K562 (cell line): ENCODE results near the gene HAGHL. TPM values are rescaled to one million over a fixed set of nuclear protein-coding genes. Genes with fewer than 3 reads are reported as not detected.

Experiments used
- ATAC-seq: fragments of 200-7000 bp; cut with Tn5 transposase; 3 replicates; pipeline ENCODE4 v1.9.1; 2020; ENCODE audit warnings: moderate library complexity
- BruUV-seq: library from RNA; stranded (reverse); fragments of 400-500 nt; replicated peaks from 2 replicates; lab custom pipeline; 2021; lab: Mats Ljungman, UMichigan
- CTCF ChIA-PET: fragments of 300-600 bp; formaldehyde crosslinking; extraction: SDS; loops from one replicate; lab custom pipeline; 2021; ENCODE audit warnings: low intra/inter-chr PET ratio; lab: Yijun Ruan, JAX
- POLR2A ChIA-PET: fragments of 300-600, 350-650 bp; sonication (Branson Sonifier 250); formaldehyde crosslinking; extraction: SDS; loops from one replicate; lab custom pipeline; 2021; ENCODE audit warnings: antibody characterized with exemption, inconsistent platforms; lab: Yijun Ruan, JAX
- DNase-seq, 4 experiments: peaks; one replicate each; pipeline versions ENCODE4 v3.0.0 to v3.0.0-alpha.2; 2011 to 2018; ENCODE audit warnings: low spot score in 3 of 4, mixed read lengths in 3 of 4; ENCODE audit errors: extremely low read depth in 1 of 4
- FAIRE-seq: peaks from 2 replicates; lab custom pipeline; 2011; peaks lifted over from hg19 to GRCh38; lab: Jason Lieb, UNC
- H2AFZ ChIP-seq: 2 replicates; pipeline ENCODE4 v1.6.0; 2011; ENCODE audit warnings: low read depth, low read length, control low read depth, inconsistent platforms
- H3K27ac ChIP-seq: fragments of 200-600 bp; 3 replicates; pipeline ENCODE4 v1.8.0; 2011; ENCODE audit warnings: low read depth, mild to moderate bottlenecking, control low read depth, inconsistent platforms, low read length, moderate library complexity, mixed read lengths; ENCODE audit errors: extremely low read depth
- H3K27me3 ChIP-seq, 2 experiments: fragments of 300-600 bp in 1 of 2; 2 replicates in 1 of 2; 3 replicates in 1 of 2; pipeline versions ENCODE4 v1.6.0 to v1.8.0; 2011; ENCODE audit warnings: inconsistent platforms in 2 of 2, low read length in 2 of 2, mild to moderate bottlenecking in 1 of 2, mixed read lengths in 1 of 2, moderate library complexity in 1 of 2; ENCODE audit not compliant: control insufficient read depth in 2 of 2, insufficient read depth in 2 of 2
- H3K36me3 ChIP-seq: fragments of 300-600 bp; 3 replicates; pipeline ENCODE4 v1.8.0; 2011; ENCODE audit warnings: mild to moderate bottlenecking, low read length, inconsistent platforms; ENCODE audit not compliant: control insufficient read depth, insufficient read depth
- H3K4me1 ChIP-seq, 2 experiments: fragments of 200-600 bp in 1 of 2; replicated peaks in 1 of 2; 2 replicates in 1 of 2; 3 replicates in 1 of 2; pipeline versions ENCODE4 v1.5.1 to v1.8.0; 2011; ENCODE audit warnings: inconsistent platforms in 2 of 2, low read length in 2 of 2, mild to moderate bottlenecking in 1 of 2, mixed read lengths in 1 of 2, moderate library complexity in 1 of 2; ENCODE audit not compliant: control insufficient read depth in 2 of 2, insufficient read depth in 2 of 2
- H3K4me2 ChIP-seq: 2 replicates; pipeline ENCODE4 v1.6.1; 2011; ENCODE audit warnings: low read length, control low read depth, inconsistent platforms, mixed read lengths; ENCODE audit not compliant: insufficient read depth
- H3K4me3 ChIP-seq: fragments of 200-600 bp; sonication (generic), shearing (Covaris generic); 2 replicates; pipeline ENCODE4 v1.5.1; 2016; ENCODE audit warnings: control low read depth, inconsistent platforms
- H3K79me2 ChIP-seq: fragments of 200-600 bp; 3 replicates; pipeline ENCODE4 v1.8.0; 2011; ENCODE audit warnings: low read length, inconsistent platforms; ENCODE audit not compliant: control insufficient read depth, insufficient read depth
- H3K9ac ChIP-seq, 2 experiments: 2 replicates each; pipeline versions ENCODE4 v1.6.0 to v1.6.1; 2011; ENCODE audit warnings: low read depth in 2 of 2, low read length in 2 of 2, control low read depth in 1 of 2, inconsistent platforms in 1 of 2, mild to moderate bottlenecking in 1 of 2, mixed read lengths in 1 of 2; ENCODE audit not compliant: insufficient read depth in 1 of 2
- H3K9me1 ChIP-seq: one replicate; pipeline ENCODE4 v1.6.0; 2011; ENCODE audit warnings: inconsistent platforms, mild to moderate bottlenecking, low read length, moderate library complexity; ENCODE audit not compliant: control insufficient read depth, insufficient read depth
- H3K9me3 ChIP-seq: replicated peaks from 2 replicates; pipeline ENCODE4 v1.5.1; 2011; ENCODE audit warnings: low read depth, low read length, inconsistent platforms; ENCODE audit not compliant: control insufficient read depth, insufficient read depth
- H4K20me1 ChIP-seq: replicated peaks from 2 replicates; pipeline ENCODE4 v1.6.1; 2011; ENCODE audit warnings: low read length, inconsistent platforms, mixed read lengths; ENCODE audit not compliant: control insufficient read depth, insufficient read depth
- BRCA1 ChIP-seq, 2 experiments: fragments of 450-650 bp in 1 of 2; sonication (generic) in 1 of 2; formaldehyde crosslinking in 1 of 2; IDR thresholded peaks; 2 replicates each; pipeline versions ENCODE4 v1.5.0 to v1.6.1; 2017 to 2020; ENCODE audit warnings: mild to moderate bottlenecking in 1 of 2, missing genetic modification reagents in 1 of 2
- OTX1 ChIP-seq: fragments of 450-650 bp; formaldehyde crosslinking; IDR thresholded peaks from 2 replicates; pipeline ENCODE4 v1.4.0; 2022; ENCODE audit warnings: mild to moderate bottlenecking
- PTRF ChIP-seq: fragments of 450-650 bp; IDR thresholded peaks from 2 replicates; pipeline ENCODE4 v1.6.1; 2016; ENCODE audit warnings: mild to moderate bottlenecking, missing genetic modification characterization, missing compliant biosample characterization
- WGBS: fragments of 100-300 bp; shearing (Covaris generic); methylation state at CpG from one replicate; pipeline ENCODE4 v1.1.6; 2016; ENCODE audit warnings: low coverage, mixed read lengths; ENCODE audit not compliant: insufficient coverage; ENCODE audit errors: missing lambda C conversion rate; 5-methylcytosine and 5-hydroxymethylcytosine counted together
- in situ Hi-C: fragments of 300-500 bp; cut with MboI; formaldehyde crosslinking; loops from 4 replicates; pipeline ENCODE4 v1.15.0; 2018; ENCODE audit warnings: inconsistent platforms, mixed read lengths
- intact Hi-C: fragments of 100-400 bp; cut with micrococcal nuclease; formaldehyde crosslinking; loops from 2 replicates; pipeline ENCODE4 v1.14.2; 2022
- polyA plus RNA-seq, 8 experiments: library from polyadenylated mRNA; depleted of rRNA in 4 of 8; stranded (reverse) in 5 of 8; unstranded in 3 of 8; fragments of >200 nt; fragmentation: Nextera tagmentation in 2 of 8; fragmentation: Illumina TruSeq in 1 of 8; extraction: Ambion mirVana in 2 of 8; extraction: Trizol in 1 of 8; gene quantifications; 2 replicates each; pipeline versions ENCODE4 v1.2.1 to v1.2.3, GENCODE V29; 2011 to 2014; ENCODE audit warnings: inconsistent platforms in 1 of 8, missing spikeins in 1 of 8
- total RNA-seq, 7 experiments: library from RNA; depleted of rRNA in 6 of 7; stranded (reverse); fragments of >200 nt in 6 of 7; fragmentation: Illumina TruSeq in 2 of 7; extraction: Trizol in 2 of 7; gene quantifications; 2 replicates each; pipeline versions ENCODE4 v1.2.1 to v1.2.3, GENCODE V29; 2011 to 2021; ENCODE audit warnings: low replicate concordance in 1 of 7
- TF ChIP-seq, protein P1 (sequence below): sonication (generic); formaldehyde crosslinking; IDR thresholded peaks from 2 replicates; pipeline ENCODE4 v1.9.0; 2022; ENCODE audit warnings: mild to moderate bottlenecking, missing genetic modification reagents
- TF ChIP-seq, protein P2 (sequence below): sonication (generic); IDR thresholded peaks from 2 replicates; pipeline ENCODE4 v1.6.1; 2016
- TF ChIP-seq, protein P3 (sequence below): fragments of 450-650 bp; formaldehyde crosslinking; conservative IDR thresholded peaks from 2 replicates; pipeline ENCODE4 v1.4.0; 2022; ENCODE audit warnings: mild to moderate bottlenecking, missing genetic modification characterization

The HAGHL gene
- total and polyA plus RNA-seq, 9 of the 15 experiments (the other 6 are each of a cell fraction or from before 2014, with no cell fraction given): 0.31 to 83.4 (median 20.7) TPM

DNA sequence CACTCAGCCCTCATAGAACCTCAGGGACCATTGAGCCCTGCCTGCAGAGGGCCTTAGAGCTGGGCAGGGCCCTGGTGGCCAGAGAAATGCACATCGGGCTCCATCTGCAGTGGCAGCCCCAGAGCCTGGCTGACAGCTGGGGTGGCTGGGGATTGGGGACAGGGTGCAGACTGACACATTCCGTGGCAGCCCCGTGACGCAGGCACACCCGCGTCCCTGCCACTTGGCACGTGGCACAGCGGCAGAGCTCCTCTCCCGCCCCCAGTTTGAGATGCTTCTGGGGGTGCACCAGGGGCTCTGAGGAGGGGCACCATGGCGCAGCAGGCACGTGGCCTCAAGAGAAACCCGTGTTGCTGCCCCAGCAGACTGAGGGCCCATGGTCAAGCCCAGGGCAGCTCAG lies 23.5 kb upstream of the HAGHL start:
- POLR2A ChIA-PET: interaction anchor here (0.6 to 1.4 kb wide), 3 partner anchors 17 to 107 kb away, joined by 3 to 5 read pairs (median 3); partner anchors contain the start of genes ANTKMT and CIAO3
- peak overlapping the region in 1 of 2 experiments; percentile 22; a peak in 1 of 4 replicates for H3K9ac ChIP-seq
- WGBS: 44% methylated on average over 12 of the region's 12 CpGs
- H3K4me2 ChIP-seq: no peak overlapping the region
- TF ChIP-seq PTRF (tag): no peak
- TF ChIP-seq, protein P1, sequence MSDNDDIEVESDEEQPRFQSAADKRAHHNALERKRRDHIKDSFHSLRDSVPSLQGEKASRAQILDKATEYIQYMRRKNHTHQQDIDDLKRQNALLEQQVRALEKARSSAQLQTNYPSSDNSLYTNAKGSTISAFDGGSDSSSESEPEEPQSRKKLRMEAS (CRISPR knock-in tag): peak; percentile 29; the same call in 1 of the 2 replicates
- H3K36me3 ChIP-seq: no peaks in the 10 kb centered on the region
- peaks cover 0 to 67% of the 10 kb centered on the region in 2 experiments; a peak in 3 of 5 replicates for H3K4me1 ChIP-seq
- ATAC-seq (no peak), FAIRE-seq (no peak), DNase-seq (no peak)
- intact Hi-C loops (no loop called here), in situ Hi-C loops (no loop called here)
- CTCF ChIA-PET: no interaction called here
- no TSS peak for BruUV-seq
- no peaks in the 10 kb centered on the region for H3K9me3 ChIP-seq
- H3K27ac ChIP-seq: no peak overlapping the region
- H3K4me3 ChIP-seq: no peak overlapping the region
- H2AFZ ChIP-seq: no peak overlapping the region
- peaks cover 32% of the 10 kb centered on the region for H4K20me1 ChIP-seq
- H3K79me2 ChIP-seq: no peaks in the 10 kb centered on the region
- H3K9me1 ChIP-seq: peaks cover 6% of the 10 kb centered on the region
- peaks cover 13 to 67% of the 10 kb centered on the region in 2 experiments; a peak in 4 of 5 replicates for H3K27me3 ChIP-seq

DNA sequence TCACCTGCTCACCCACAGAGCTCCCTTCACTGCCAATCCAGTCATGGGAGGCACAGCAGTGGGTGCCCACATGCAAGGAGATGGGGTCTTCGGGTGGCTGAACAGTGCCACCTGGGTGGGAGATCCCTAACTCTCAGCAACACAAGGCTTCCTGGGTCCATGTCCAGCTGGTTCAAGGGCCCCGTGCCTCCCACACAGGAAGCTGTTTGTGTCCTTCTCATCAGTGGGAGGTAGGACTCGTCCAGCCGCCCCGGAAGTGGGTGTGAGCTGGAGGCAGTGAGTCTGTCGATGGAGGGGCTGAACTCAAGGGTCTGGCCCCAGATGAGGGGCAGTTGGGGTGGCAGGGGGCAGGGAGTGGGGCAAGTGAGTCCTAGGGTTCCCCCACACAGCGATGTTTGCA lies 22.9 kb upstream of the HAGHL start:
- BruUV-seq: no TSS peak
- no peak for TF ChIP-seq OTX1 (CRISPR knock-in tag)
- TF ChIP-seq, protein P2, sequence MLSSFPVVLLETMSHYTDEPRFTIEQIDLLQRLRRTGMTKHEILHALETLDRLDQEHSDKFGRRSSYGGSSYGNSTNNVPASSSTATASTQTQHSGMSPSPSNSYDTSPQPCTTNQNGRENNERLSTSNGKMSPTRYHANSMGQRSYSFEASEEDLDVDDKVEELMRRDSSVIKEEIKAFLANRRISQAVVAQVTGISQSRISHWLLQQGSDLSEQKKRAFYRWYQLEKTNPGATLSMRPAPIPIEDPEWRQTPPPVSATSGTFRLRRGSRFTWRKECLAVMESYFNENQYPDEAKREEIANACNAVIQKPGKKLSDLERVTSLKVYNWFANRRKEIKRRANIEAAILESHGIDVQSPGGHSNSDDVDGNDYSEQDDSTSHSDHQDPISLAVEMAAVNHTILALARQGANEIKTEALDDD: no peak
- TF ChIP-seq, protein P3, sequence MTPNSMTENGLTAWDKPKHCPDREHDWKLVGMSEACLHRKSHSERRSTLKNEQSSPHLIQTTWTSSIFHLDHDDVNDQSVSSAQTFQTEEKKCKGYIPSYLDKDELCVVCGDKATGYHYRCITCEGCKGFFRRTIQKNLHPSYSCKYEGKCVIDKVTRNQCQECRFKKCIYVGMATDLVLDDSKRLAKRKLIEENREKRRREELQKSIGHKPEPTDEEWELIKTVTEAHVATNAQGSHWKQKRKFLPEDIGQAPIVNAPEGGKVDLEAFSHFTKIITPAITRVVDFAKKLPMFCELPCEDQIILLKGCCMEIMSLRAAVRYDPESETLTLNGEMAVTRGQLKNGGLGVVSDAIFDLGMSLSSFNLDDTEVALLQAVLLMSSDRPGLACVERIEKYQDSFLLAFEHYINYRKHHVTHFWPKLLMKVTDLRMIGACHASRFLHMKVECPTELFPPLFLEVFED (CRISPR knock-in tag): no peak
- no peak for TF ChIP-seq BRCA1 (IDR thresholded peaks at IDR 0.05)
- TF ChIP-seq BRCA1 (CRISPR knock-in tag; IDR thresholded peaks at IDR 0.05): no peak
- Histone ChIP-seq H3K9me1 (peaks cover 6% of the 10 kb centered on the region), H3K27ac (no peak overlapping the region), H2AFZ (no peak overlapping the region), H3K9me3 (no peaks in the 10 kb centered on the region), H3K4me2 (no peak overlapping the region), H3K9ac (peak overlapping the region in 1 of 2 experiments; percentile 26; a peak in 1 of 4 replicates), H3K36me3 (no peaks in the 10 kb centered on the region), H3K27me3 (peaks cover 11 to 64% of the 10 kb centered on the region in 2 experiments; a peak in 4 of 5 replicates), H3K4me1 (peaks cover 0 to 67% of the 10 kb centered on the region in 2 experiments; a peak in 3 of 5 replicates), H3K79me2 (no peaks in the 10 kb centered on the region), H3K4me3 (no peak overlapping the region), H4K20me1 (peaks cover 39% of the 10 kb centered on the region)
- intact Hi-C loops (no loop called here), in situ Hi-C loops (no loop called here)
- DNase-seq (no peak), FAIRE-seq (no peak), ATAC-seq (no peak)
- WGBS: 11% methylated on average over 6 of the region's 7 CpGs
- POLR2A ChIA-PET: interaction anchor here (0.6 to 1.4 kb wide), 3 partner anchors 17 to 107 kb away, joined by 3 to 5 read pairs (median 3); partner anchors contain the start of genes ANTKMT and CIAO3
- CTCF ChIA-PET: no interaction called here
